Sigmoid colon (tissue), 7 donors: ENCODE data around the gene TNIP3. TPM values are rescaled to one million over a fixed set of nuclear protein-coding genes. Genes with fewer than 3 reads are reported as not detected.

ENCODE experiments used
- DNase-seq: peaks from one replicate; pipeline ENCODE4 v3.0.0-alpha.2; 2019
- H3K27ac ChIP-seq, 4 donors: fragments of 200-600 bp; sonication (generic); one replicate each; pipeline ENCODE4 v1.5.1; 2016 to 2019; ENCODE audit warnings: mild to moderate bottlenecking in 1 of 4
- H3K27me3 ChIP-seq, 3 donors: fragments of 200-600 bp; sonication (generic); one replicate each; pipeline ENCODE4 v1.5.1; 2019; ENCODE audit warnings: mild to moderate bottlenecking in 1 of 3
- H3K36me3 ChIP-seq, 4 donors: fragments of 200-600 bp; sonication (generic); one replicate each; pipeline ENCODE4 v1.5.1; 2016 to 2019
- H3K4me1 ChIP-seq, 4 donors: fragments of 200-600 bp; sonication (generic); one replicate each; pipeline ENCODE4 v1.5.1; 2017 to 2019
- H3K4me3 ChIP-seq, 4 donors: fragments of 200-600 bp; sonication (generic); one replicate each; pipeline ENCODE4 v1.5.1; 2017 to 2019; ENCODE audit warnings: mild to moderate bottlenecking in 2 of 4, moderate library complexity in 1 of 4
- H3K9me3 ChIP-seq, 4 donors: fragments of 200-600 bp in 3 of 4; sonication (generic) in 3 of 4; one replicate each; pipeline versions ENCODE4 v1.5.1 to v1.6.1; 2013 to 2019
- EP300 ChIP-seq, 4 donors: sonication (generic); formaldehyde crosslinking; IDR thresholded peaks; one replicate each; pipeline ENCODE4 v1.6.1; 2017; ENCODE audit warnings: antibody characterized with exemption in 4 of 4
- POLR2A ChIP-seq, 2 donors: fragments of 450-650 bp; IDR thresholded peaks; one replicate each; pipeline ENCODE4 v1.6.1; 2016; ENCODE audit warnings: antibody characterized with exemption in 2 of 2, mild to moderate bottlenecking in 2 of 2, moderate library complexity in 2 of 2
- POLR2AphosphoS5 ChIP-seq, 4 donors: sonication (generic); formaldehyde crosslinking; IDR thresholded peaks; one replicate each; pipeline ENCODE4 v1.6.1; 2017; ENCODE audit warnings: antibody characterized with exemption in 4 of 4
- WGBS, 2 donors: extraction: QIAGEN DNeasy Blood & Tissue Kit; methylation state at CpG; one replicate each; pipeline ENCODE4 v1.1.7; 2013; 5-methylcytosine and 5-hydroxymethylcytosine counted together
- intact Hi-C: fragments of 100-400 bp; cut with DNase I; formaldehyde crosslinking; loops from one replicate; pipeline ENCODE4 v1.15.1; 2023
- polyA plus RNA-seq, 3 donors: library from polyadenylated mRNA; stranded (reverse); fragments of 200-250 nt; gene quantifications; one replicate each; pipeline ENCODE4 v1.2.3, GENCODE V29; 2013
- total RNA-seq, 4 donors: library from RNA; depleted of rRNA; stranded (reverse); fragments of >200 nt; gene quantifications; one replicate each; pipeline ENCODE4 v1.1.0, GENCODE V29; 2016
- TF ChIP-seq, protein P1 (sequence below), 4 experiments: fragments of 450-650 bp in 3 of 4; fragments of 200-600 bp in 1 of 4; IDR thresholded peaks; one replicate each; pipeline ENCODE4 v1.5.1; 2016 to 2019; ENCODE audit warnings: antibody characterized with exemption in 4 of 4, mild to moderate bottlenecking in 3 of 4, moderate library complexity in 2 of 4
- donor health status: healthy with polysubstance abuse.
- donor health status: Bipolar disorder and iron deficiency.
- donor health status: healthy.

The TNIP3 gene
- total and polyA plus RNA-seq, 7 donors, result 0.49 to 18.1 (median 3.0) TPM; not detected in 4

DNA sequence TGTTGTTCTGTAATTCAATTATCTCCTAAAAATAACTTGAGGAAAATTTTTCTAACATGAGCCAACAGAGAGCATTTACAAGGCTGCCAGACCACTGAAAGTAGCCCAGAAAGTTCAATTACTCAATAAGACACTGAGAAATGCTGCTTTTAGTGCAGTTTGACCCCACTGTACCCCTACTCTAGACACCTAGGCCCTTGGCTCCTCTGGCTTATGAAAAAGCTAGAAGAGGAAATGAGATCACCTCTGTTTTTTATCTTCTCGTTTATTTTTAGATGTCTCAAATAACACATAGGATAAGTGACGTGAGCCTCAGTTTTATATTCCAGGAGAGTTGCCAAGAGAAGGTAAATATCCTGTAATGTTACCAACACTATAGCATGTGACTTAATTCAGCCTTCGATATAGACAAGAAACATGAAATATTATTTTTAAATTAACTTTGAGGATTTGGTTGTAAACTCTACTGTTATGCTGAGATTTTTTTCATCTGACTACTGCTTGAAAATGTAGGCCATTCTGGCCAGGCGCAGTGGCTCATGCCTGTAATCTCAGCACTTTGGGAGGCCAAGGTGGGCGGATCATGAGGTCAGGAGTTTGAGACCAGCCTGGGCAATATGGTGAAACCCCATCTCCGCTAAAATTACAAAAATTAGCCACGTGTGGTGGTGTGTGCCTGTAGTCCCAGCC lies 24.4 kb downstream of the TNIP3 start:
- 73 to 79% methylated on average over 7 of the region's 7 CpGs for WGBS, 2 donors
- Histone ChIP-seq H3K9me3 (no peaks in the 10 kb centered on the region), H3K27me3 (no peaks in the 10 kb centered on the region), H3K27ac (no peak overlapping the region), H3K4me3 (no peak overlapping the region), H3K4me1 (no peaks in the 10 kb centered on the region), H3K36me3 (no peaks in the 10 kb centered on the region)
- intact Hi-C loops, result no loop called here
- TF ChIP-seq, protein P1, sequence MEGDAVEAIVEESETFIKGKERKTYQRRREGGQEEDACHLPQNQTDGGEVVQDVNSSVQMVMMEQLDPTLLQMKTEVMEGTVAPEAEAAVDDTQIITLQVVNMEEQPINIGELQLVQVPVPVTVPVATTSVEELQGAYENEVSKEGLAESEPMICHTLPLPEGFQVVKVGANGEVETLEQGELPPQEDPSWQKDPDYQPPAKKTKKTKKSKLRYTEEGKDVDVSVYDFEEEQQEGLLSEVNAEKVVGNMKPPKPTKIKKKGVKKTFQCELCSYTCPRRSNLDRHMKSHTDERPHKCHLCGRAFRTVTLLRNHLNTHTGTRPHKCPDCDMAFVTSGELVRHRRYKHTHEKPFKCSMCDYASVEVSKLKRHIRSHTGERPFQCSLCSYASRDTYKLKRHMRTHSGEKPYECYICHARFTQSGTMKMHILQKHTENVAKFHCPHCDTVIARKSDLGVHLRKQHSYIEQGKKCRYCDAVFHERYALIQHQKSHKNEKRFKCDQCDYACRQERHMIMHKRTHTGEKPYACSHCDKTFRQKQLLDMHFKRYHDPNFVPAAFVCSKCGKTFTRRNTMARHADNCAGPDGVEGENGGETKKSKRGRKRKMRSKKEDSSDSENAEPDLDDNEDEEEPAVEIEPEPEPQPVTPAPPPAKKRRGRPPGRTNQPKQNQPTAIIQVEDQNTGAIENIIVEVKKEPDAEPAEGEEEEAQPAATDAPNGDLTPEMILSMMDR (IDR thresholded peaks at IDR 0.05), result no peak
- no peak for TF ChIP-seq POLR2AphosphoS5 (IDR thresholded peaks at IDR 0.05)
- TF ChIP-seq EP300 (IDR thresholded peaks at IDR 0.05), result no peak
- no peak for TF ChIP-seq POLR2A (IDR thresholded peaks at IDR 0.05)
- DNase-seq, result no peak

DNA sequence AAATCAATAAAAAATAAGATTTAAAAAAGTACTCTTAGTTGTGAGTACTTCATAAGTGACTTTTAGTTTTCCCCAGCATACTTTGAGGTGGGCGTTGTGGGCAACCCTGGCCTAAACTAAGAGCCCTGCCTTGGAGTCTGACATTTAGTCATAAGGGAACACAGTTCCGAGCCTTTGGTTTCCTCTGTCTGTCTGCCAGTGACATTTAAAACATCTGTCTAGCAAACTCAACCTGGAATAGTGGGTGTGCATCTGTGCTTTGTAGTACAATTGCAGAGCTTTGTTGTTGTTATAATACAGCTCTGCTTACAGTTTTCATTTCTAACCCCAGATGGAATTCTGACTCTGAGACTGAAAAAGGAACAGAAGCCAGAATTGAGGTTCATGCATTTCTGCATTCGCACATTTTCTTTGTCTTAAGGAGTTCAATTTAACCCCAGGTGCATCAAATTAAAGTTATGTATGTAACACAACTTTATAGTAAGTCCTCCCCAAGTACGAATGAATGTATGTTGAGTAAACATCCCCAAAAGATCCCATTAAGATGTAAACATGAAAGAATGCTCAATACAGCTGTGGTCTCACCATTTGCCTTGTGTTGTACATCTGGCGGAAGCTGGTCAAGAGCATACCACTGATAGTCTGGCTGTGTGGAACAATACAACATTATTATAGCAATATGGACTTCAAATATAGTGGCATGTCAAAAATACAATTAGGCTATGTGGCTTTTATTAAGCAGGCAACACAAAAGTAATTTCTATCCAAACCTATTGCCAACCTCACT lies 25.9 kb downstream of the TNIP3 start:
- TF ChIP-seq, protein P1 (IDR thresholded peaks at IDR 0.05), result no peak
- no peak for TF ChIP-seq POLR2A (IDR thresholded peaks at IDR 0.05)
- no peak for TF ChIP-seq EP300 (IDR thresholded peaks at IDR 0.05)
- no peak for TF ChIP-seq POLR2AphosphoS5 (IDR thresholded peaks at IDR 0.05)
- Histone ChIP-seq H3K27ac (no peak overlapping the region), H3K4me1 (no peaks in the 10 kb centered on the region), H3K4me3 (no peak overlapping the region), H3K36me3 (no peaks in the 10 kb centered on the region), H3K9me3 (no peaks in the 10 kb centered on the region), H3K27me3 (no peaks in the 10 kb centered on the region)
- 73 to 83% methylated on average over 5 of the region's 5 CpGs for WGBS, 2 donors
- intact Hi-C loops, result no loop called here
- DNase-seq, result no peak

DNA sequence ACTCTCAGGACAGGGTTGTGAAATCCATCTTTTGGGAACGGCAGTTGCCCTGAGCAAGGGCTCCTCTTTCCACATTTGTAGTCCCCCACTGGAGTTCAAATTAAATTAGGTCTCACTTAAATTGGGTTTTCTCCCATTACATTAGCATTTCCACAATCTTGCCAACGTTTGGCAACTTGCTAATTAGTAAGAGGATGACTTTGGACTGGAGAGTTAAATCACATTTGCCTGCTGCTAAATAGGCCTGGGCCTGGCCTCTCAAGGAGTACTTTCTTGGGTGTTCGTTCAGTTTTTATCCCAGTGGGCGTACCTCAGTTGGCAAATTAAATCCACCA lies 33.8 kb downstream of the TNIP3 start:
- H3K27me3 ChIP-seq, result no peaks in the 10 kb centered on the region
- 80 to 83% methylated on average over 4 of the region's 4 CpGs for WGBS, 2 donors
- no peaks in the 10 kb centered on the region for H3K4me1 ChIP-seq
- no peak overlapping the region for H3K27ac ChIP-seq
- no peak for DNase-seq
- no peak for TF ChIP-seq POLR2A (IDR thresholded peaks at IDR 0.05)
- TF ChIP-seq POLR2AphosphoS5 (IDR thresholded peaks at IDR 0.05), result no peak
- no peak for TF ChIP-seq EP300 (IDR thresholded peaks at IDR 0.05)
- TF ChIP-seq, protein P1 (IDR thresholded peaks at IDR 0.05), result no peak
- peaks cover 0 to 2% (median 0%) of the 10 kb centered on the region in 4 donors for H3K9me3 ChIP-seq
- no peak overlapping the region for H3K4me3 ChIP-seq
- intact Hi-C loops, result no loop called here
- H3K36me3 ChIP-seq, result no peaks in the 10 kb centered on the region

DNA sequence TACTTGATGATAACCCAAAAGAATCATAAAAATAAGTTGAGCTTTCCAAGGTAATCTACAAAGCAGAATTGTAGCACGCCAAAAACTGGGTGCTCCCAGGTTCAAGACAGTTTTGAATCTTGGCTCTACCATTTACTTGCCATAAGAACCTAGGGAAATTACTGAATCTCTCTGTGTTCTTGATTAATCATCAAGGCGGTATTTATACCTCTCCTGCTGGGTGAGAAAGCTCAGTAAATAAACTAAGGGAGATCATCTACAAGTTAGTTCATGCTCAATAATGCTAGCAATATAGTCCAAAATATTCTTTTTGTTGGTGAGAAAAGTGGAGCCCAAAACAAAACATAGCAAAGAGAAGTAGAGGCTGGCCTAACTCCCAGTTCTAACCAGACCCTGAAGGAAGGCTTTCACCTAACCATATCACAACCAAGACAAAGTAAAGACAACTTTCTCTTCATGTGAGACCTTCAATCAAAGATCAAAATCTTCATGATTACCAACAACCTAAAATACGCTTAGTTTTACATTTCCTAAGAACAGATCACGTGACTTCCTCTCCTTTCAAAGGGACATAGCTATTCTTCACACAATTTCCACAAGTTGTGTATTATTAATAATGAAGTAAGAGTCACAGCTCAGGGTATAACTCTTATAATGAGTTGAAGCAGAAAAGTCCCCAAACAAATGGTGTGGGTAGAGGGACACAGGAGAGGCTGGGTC lies 34.4 kb downstream of the TNIP3 start:
- H3K27me3 ChIP-seq, result no peaks in the 10 kb centered on the region
- H3K27ac ChIP-seq, result no peak overlapping the region
- TF ChIP-seq, protein P1 (IDR thresholded peaks at IDR 0.05), result no peak
- TF ChIP-seq POLR2A (IDR thresholded peaks at IDR 0.05) (no peak), EP300 (IDR thresholded peaks at IDR 0.05) (no peak), POLR2AphosphoS5 (IDR thresholded peaks at IDR 0.05) (no peak)
- intact Hi-C loops, result no loop called here
- no peaks in the 10 kb centered on the region for H3K36me3 ChIP-seq
- no peak overlapping the region for H3K4me3 ChIP-seq
- H3K9me3 ChIP-seq, result peaks cover 0 to 2% (median 0%) of the 10 kb centered on the region in 4 donors
- no peak for DNase-seq
- 89 to 93% methylated on average over 4 of the region's 4 CpGs for WGBS, 2 donors
- no peaks in the 10 kb centered on the region for H3K4me1 ChIP-seq
